K562 (cell line): ENCODE results near the gene BID. TPM values are rescaled to one million over a fixed set of nuclear protein-coding genes. Genes with fewer than 3 reads are reported as not detected.

ENCODE experiments used
- CREBBP ChIP-seq: IDR thresholded peaks from one replicate; pipeline ENCODE4 v1.6.1; 2012; ENCODE audit warnings: low read depth, mild to moderate bottlenecking, control low read depth, inconsistent platforms, low read length
- ETV1 ChIP-seq: fragments of 450-650 bp; conservative IDR thresholded peaks from 2 replicates; pipeline ENCODE4 v1.6.1; 2016; ENCODE audit warnings: missing genetic modification characterization, control low read depth, low read depth, missing compliant biosample characterization
- ETV5 ChIP-seq: sonication (generic); formaldehyde crosslinking; IDR thresholded peaks from 2 replicates; pipeline ENCODE4 v1.4.0; 2020; ENCODE audit warnings: low read depth, mild to moderate bottlenecking, missing genetic modification reagents
- HLTF ChIP-seq: fragments of 450-650 bp; IDR thresholded peaks from 2 replicates; pipeline ENCODE4 v1.6.1; 2016
- MAFK ChIP-seq: IDR thresholded peaks from 2 replicates; pipeline ENCODE4 v1.6.1; 2011; ENCODE audit warnings: low read length, improper control_type of control experiment
- MECOM ChIP-seq: fragments of 250-450 bp; sonication (Bioruptor Pico); IDR thresholded peaks from 2 replicates; pipeline ENCODE4 v1.8.0; 2022; ENCODE audit warnings: inconsistent platforms
- NEUROD1 ChIP-seq: fragments of 150-350 bp; IDR thresholded peaks from 2 replicates; pipeline ENCODE4 v1.6.1; 2014; ENCODE audit warnings: borderline replicate concordance, low read length, low read depth; ENCODE audit not compliant: partially characterized antibody
- YY1 ChIP-seq, 3 experiments: IDR thresholded peaks; 2 replicates each; pipeline ENCODE4 v1.6.1; 2011; ENCODE audit warnings: low read length in 2 of 3, mild to moderate bottlenecking in 2 of 3, moderate library complexity in 2 of 3, borderline replicate concordance in 1 of 3, control low read depth in 1 of 3, low read depth in 1 of 3; ENCODE audit not compliant: insufficient read depth in 3 of 3, insufficient replicate concordance in 2 of 3, control insufficient read depth in 1 of 3, insufficient read length in 1 of 3; ENCODE audit errors: extremely low read depth in 1 of 3
- ZNF165 ChIP-seq: fragments of 250-450 bp; sonication (Bioruptor Pico); IDR thresholded peaks from 2 replicates; pipeline ENCODE4 v1.4.0; 2020; ENCODE audit warnings: borderline replicate concordance
- ZNF316 ChIP-seq: fragments of 450-650 bp; IDR thresholded peaks from 2 replicates; pipeline ENCODE4 v1.6.1; 2016
- ZNF436 ChIP-seq: fragments of 250-450, 450-650 bp; sonication (Bioruptor Pico); formaldehyde crosslinking; IDR thresholded peaks from 2 replicates; pipeline ENCODE4 v1.7.0; 2020; ENCODE audit warnings: mild to moderate bottlenecking
- polyA plus RNA-seq, 8 experiments: library from polyadenylated mRNA; depleted of rRNA in 4 of 8; stranded (reverse) in 5 of 8; unstranded in 3 of 8; fragments of >200 nt; fragmentation: Nextera tagmentation in 2 of 8; fragmentation: Illumina TruSeq in 1 of 8; extraction: Ambion mirVana in 2 of 8; extraction: Trizol in 1 of 8; gene quantifications; 2 replicates each; pipeline versions ENCODE4 v1.2.1 to v1.2.3, GENCODE V29; 2011 to 2014; ENCODE audit warnings: inconsistent platforms in 1 of 8, missing spikeins in 1 of 8
- total RNA-seq, 7 experiments: library from RNA; depleted of rRNA in 6 of 7; stranded (reverse); fragments of >200 nt in 6 of 7; fragmentation: Illumina TruSeq in 2 of 7; extraction: Trizol in 2 of 7; gene quantifications; 2 replicates each; pipeline versions ENCODE4 v1.2.1 to v1.2.3, GENCODE V29; 2011 to 2021; ENCODE audit warnings: low replicate concordance in 1 of 7
- TF ChIP-seq, protein P1 (sequence below): fragments of 250-450 bp; sonication (Bioruptor Pico); IDR thresholded peaks from 2 replicates; pipeline ENCODE4 v1.8.0; 2021; ENCODE audit warnings: moderate library complexity, mild to moderate bottlenecking, inconsistent platforms
- TF ChIP-seq, protein P2 (sequence below): fragments of 450-650 bp; formaldehyde crosslinking; IDR thresholded peaks from 2 replicates; pipeline ENCODE4 v1.4.0; 2020; ENCODE audit warnings: mild to moderate bottlenecking, moderate library complexity
- TF ChIP-seq, protein P3 (sequence below): IDR thresholded peaks from 2 replicates; pipeline ENCODE4 v1.6.1; 2011; ENCODE audit warnings: borderline replicate concordance, low read depth, mild to moderate bottlenecking, moderate library complexity, low read length; ENCODE audit not compliant: insufficient read depth, poor library complexity, severe bottlenecking
- TF ChIP-seq, protein P4 (sequence below): fragments of 450-650 bp; IDR thresholded peaks from 2 replicates; pipeline ENCODE4 v1.7.0; 2016; ENCODE audit warnings: borderline replicate concordance
- TF ChIP-seq, protein P5 (sequence below): sonication (generic); formaldehyde crosslinking; IDR thresholded peaks from 2 replicates; pipeline ENCODE4 v1.9.0; 2022; ENCODE audit warnings: mild to moderate bottlenecking, missing genetic modification reagents
- TF ChIP-seq, protein P6 (sequence below): fragments of 150-350 bp; conservative IDR thresholded peaks from 2 replicates; pipeline ENCODE4 v1.6.1; 2014; ENCODE audit warnings: low read length

Gene BID
- total and polyA plus RNA-seq, 9 of the 15 experiments (the other 6 are each of a cell fraction or from before 2014, with no cell fraction given), result 5.2 to 209 (median 63.7) TPM

DNA sequence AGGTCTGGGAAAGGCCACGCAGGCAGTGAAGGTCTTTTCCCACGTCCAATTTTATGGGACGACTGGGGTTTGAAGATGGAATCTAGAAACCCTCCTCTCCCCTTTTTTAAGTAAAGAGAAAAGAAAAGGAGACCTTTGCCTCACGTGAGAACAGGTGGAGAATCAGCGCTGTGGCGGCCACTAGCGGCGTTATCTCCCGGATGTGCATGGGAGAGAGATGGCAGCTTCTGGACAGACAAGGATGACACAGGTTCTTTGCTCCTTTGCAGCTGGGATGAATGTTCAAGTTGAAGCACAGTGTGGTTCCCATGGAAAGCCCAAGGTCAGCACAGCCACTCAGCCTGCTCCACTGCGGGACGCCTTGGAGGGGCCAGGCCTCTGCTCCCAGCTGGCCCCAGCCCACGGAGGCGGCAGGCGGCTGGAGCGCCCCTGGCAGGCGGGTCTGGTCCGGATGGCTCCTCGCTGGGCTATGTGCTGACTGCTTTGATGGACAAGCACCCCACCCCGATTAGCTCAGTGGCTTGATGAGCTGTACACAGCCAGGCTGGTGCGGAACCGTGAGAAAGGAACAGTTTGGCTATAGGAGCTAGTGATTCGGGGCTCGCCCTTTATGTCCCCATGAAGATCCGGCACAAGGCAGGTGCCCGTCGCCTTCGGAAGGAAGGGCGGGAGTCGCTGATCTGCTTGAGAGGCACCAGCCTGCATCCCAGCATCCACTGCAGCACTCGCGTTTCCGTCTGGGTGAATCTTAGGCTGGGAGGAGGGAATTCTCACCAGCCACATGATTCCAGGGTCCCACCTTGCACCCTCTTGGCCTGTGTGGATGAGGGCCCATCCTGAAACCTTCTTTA is 14.5 kb upstream of the BID start (continued):
- TF ChIP-seq ZNF316, result no peak
- TF ChIP-seq HLTF, result no peak
- TF ChIP-seq, protein P1, sequence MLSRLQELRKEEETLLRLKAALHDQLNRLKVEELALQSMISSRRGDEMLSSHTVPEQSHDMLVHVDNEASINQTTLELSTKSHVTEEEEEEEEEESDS (CRISPR knock-in tag), result no peak
- TF ChIP-seq MECOM (CRISPR knock-in tag), result peak; percentile 48; the same call in 1 of the 2 replicates
- TF ChIP-seq, protein P2, sequence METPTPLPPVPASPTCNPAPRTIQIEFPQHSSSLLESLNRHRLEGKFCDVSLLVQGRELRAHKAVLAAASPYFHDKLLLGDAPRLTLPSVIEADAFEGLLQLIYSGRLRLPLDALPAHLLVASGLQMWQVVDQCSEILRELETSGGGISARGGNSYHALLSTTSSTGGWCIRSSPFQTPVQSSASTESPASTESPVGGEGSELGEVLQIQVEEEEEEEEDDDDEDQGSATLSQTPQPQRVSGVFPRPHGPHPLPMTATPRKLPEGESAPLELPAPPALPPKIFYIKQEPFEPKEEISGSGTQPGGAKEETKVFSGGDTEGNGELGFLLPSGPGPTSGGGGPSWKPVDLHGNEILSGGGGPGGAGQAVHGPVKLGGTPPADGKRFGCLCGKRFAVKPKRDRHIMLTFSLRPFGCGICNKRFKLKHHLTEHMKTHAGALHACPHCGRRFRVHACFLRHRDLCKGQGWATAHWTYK, result no peak
- TF ChIP-seq ETV5, result peak; percentile 40; the same call in 1 of the 2 replicates
- TF ChIP-seq ZNF436 (CRISPR knock-in tag), result no peak
- TF ChIP-seq, protein P3, sequence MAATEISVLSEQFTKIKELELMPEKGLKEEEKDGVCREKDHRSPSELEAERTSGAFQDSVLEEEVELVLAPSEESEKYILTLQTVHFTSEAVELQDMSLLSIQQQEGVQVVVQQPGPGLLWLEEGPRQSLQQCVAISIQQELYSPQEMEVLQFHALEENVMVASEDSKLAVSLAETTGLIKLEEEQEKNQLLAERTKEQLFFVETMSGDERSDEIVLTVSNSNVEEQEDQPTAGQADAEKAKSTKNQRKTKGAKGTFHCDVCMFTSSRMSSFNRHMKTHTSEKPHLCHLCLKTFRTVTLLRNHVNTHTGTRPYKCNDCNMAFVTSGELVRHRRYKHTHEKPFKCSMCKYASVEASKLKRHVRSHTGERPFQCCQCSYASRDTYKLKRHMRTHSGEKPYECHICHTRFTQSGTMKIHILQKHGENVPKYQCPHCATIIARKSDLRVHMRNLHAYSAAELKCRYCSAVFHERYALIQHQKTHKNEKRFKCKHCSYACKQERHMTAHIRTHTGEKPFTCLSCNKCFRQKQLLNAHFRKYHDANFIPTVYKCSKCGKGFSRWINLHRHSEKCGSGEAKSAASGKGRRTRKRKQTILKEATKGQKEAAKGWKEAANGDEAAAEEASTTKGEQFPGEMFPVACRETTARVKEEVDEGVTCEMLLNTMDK, result peak; percentile 90
- no peak for TF ChIP-seq ZNF165 (CRISPR knock-in tag)
- TF ChIP-seq, protein P4, sequence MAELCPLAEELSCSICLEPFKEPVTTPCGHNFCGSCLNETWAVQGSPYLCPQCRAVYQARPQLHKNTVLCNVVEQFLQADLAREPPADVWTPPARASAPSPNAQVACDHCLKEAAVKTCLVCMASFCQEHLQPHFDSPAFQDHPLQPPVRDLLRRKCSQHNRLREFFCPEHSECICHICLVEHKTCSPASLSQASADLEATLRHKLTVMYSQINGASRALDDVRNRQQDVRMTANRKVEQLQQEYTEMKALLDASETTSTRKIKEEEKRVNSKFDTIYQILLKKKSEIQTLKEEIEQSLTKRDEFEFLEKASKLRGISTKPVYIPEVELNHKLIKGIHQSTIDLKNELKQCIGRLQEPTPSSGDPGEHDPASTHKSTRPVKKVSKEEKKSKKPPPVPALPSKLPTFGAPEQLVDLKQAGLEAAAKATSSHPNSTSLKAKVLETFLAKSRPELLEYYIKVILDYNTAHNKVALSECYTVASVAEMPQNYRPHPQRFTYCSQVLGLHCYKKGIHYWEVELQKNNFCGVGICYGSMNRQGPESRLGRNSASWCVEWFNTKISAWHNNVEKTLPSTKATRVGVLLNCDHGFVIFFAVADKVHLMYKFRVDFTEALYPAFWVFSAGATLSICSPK, result no peak
- TF ChIP-seq, protein P5, sequence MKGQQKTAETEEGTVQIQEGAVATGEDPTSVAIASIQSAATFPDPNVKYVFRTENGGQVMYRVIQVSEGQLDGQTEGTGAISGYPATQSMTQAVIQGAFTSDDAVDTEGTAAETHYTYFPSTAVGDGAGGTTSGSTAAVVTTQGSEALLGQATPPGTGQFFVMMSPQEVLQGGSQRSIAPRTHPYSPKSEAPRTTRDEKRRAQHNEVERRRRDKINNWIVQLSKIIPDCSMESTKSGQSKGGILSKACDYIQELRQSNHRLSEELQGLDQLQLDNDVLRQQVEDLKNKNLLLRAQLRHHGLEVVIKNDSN (CRISPR knock-in tag), result peak; percentile 39; the same call in 1 of the 2 replicates
- TF ChIP-seq MAFK, result peak; percentile 2; the same call in 1 of the 2 replicates
- TF ChIP-seq, protein P6, sequence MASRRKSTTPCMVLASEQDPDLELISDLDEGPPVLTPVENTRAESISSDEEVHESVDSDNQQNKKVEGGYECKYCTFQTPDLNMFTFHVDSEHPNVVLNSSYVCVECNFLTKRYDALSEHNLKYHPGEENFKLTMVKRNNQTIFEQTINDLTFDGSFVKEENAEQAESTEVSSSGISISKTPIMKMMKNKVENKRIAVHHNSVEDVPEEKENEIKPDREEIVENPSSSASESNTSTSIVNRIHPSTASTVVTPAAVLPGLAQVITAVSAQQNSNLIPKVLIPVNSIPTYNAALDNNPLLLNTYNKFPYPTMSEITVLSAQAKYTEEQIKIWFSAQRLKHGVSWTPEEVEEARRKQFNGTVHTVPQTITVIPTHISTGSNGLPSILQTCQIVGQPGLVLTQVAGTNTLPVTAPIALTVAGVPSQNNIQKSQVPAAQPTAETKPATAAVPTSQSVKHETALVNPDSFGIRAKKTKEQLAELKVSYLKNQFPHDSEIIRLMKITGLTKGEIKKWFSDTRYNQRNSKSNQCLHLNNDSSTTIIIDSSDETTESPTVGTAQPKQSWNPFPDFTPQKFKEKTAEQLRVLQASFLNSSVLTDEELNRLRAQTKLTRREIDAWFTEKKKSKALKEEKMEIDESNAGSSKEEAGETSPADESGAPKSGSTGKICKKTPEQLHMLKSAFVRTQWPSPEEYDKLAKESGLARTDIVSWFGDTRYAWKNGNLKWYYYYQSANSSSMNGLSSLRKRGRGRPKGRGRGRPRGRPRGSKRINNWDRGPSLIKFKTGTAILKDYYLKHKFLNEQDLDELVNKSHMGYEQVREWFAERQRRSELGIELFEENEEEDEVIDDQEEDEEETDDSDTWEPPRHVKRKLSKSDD, result 0 out of 2 replicates have a peak, but pooled peaks have one; percentile 17
- TF ChIP-seq ETV1, result peak; percentile 72
- TF ChIP-seq YY1 (IDR thresholded peaks at IDR 0.05; ENCODE audit: borderline replicate concordance in 1 of 3, control insufficient read depth in 1 of 3, extremely low read depth in 1 of 3, insufficient read depth in 3 of 3, insufficient read length in 1 of 3, insufficient replicate concordance in 2 of 3, low read depth in 1 of 3, low read length in 2 of 3), result peak in 1 of 3 experiments; percentile 23
- TF ChIP-seq CREBBP, result no peak
- no peak for TF ChIP-seq NEUROD1
